HFF-Myc (cell line): ENCODE results near the gene ATP5F1B.

Experiments used
- DNase-seq: peaks from one replicate; pipeline ENCODE4 v3.0.0-alpha.2; 2011; ENCODE audit warnings: low read depth; ENCODE audit errors: extremely low read depth
- H3K4me3 ChIP-seq: replicated peaks from 2 replicates; pipeline ENCODE4 v1.5.1; 2011; ENCODE audit warnings: low read depth, mild to moderate bottlenecking, control low read depth, low read length
- TF ChIP-seq, protein P1 (sequence below): IDR thresholded peaks from 2 replicates; pipeline ENCODE4 v1.5.1; 2012; ENCODE audit warnings: mild to moderate bottlenecking, low read depth, low read length, control low read depth; ENCODE audit errors: missing control alignments

Gene ATP5F1B

DNA sequence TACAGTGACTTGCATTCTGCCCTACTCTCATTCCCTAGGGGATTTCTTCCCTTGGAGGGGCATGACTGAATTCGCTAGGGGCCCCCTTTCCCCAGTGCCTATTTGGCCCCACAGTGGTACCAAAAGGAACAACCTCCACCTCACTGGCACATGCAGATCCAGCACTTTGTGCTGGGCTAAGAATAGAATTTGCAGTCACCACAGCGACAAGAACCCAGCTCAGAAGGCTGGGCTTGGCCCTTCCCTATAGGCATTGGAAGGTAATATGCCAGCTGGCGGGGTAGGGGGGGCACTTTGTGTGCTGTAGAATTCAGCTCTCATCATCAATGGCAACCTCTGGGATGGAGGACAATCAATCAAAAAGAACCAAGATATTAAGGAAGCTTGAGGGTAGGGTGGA, 29.5 kb downstream of the ATP5F1B start:
- TF ChIP-seq, protein P1, sequence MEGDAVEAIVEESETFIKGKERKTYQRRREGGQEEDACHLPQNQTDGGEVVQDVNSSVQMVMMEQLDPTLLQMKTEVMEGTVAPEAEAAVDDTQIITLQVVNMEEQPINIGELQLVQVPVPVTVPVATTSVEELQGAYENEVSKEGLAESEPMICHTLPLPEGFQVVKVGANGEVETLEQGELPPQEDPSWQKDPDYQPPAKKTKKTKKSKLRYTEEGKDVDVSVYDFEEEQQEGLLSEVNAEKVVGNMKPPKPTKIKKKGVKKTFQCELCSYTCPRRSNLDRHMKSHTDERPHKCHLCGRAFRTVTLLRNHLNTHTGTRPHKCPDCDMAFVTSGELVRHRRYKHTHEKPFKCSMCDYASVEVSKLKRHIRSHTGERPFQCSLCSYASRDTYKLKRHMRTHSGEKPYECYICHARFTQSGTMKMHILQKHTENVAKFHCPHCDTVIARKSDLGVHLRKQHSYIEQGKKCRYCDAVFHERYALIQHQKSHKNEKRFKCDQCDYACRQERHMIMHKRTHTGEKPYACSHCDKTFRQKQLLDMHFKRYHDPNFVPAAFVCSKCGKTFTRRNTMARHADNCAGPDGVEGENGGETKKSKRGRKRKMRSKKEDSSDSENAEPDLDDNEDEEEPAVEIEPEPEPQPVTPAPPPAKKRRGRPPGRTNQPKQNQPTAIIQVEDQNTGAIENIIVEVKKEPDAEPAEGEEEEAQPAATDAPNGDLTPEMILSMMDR: no peak
- H3K4me3 ChIP-seq: no peak overlapping the region
- DNase-seq: no peak

DNA sequence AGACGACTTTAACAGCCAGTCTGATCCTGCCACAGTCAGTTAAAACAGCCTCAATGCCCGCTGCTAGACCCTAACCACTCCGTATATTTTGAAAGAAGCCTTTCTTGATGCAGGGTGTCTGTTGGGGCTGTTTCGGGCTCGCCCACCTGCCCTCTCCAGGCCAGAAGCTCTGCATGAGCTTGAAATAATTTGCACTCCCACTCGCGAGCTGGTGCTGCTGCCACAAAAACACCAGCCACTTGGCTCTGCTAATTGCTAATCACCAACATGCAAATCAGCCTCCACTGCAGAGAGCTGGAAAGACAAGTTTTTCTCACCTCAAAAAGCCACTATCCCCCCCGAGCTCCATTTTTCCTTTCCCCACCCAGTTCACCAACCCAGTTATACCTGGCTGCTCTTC, 31.2 kb downstream of the ATP5F1B start:
- TF ChIP-seq, protein P1: no peak
- DNase-seq: no peak

DNA sequence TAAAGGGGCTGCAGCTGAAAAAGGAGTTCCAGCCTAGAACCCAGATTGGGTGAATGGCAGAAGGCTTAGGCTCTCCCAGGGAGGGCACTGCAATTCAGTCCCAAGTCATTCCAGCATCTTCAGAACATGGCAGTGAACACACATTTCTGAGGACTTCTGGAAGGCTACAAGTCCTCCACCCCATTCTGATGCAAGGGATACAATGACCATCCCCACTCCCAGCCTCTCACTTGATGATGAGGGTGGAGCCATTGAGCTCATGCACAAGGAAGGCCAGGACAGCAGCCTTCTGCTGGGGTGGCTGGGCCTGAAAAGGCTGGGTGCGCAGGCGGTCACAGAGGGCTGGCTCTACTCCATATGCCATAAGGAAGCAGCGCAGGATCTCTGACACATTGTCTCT, 41.4 kb downstream of the ATP5F1B start:
- H3K4me3 ChIP-seq: no peak overlapping the region
- TF ChIP-seq, protein P1: no peak
- no peak for DNase-seq

More for the DNA sequence above, 31.2 kb downstream of the ATP5F1B start:
- no peak overlapping the region for H3K4me3 ChIP-seq

DNA sequence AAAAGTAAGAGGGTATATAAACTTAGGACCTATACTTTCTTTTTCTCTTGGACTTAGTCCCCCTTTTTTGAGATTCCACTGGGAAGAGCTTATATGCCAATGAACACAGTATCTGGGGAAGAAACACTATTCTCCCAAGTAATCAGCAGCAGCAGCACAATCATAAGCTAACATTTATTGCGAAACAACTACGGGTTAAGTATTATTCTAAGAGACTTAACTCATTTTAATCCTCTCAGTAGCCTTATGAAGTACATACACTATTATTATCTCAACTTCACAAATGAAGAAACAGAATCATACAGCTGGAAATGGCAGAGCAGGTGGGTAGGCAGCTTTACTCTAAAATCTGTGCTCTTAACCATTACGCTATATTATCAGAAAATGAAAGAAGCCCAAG, 43.5 kb downstream of the ATP5F1B start:
- TF ChIP-seq, protein P1: no peak
- DNase-seq: no peak
- no peak overlapping the region for H3K4me3 ChIP-seq

DNA sequence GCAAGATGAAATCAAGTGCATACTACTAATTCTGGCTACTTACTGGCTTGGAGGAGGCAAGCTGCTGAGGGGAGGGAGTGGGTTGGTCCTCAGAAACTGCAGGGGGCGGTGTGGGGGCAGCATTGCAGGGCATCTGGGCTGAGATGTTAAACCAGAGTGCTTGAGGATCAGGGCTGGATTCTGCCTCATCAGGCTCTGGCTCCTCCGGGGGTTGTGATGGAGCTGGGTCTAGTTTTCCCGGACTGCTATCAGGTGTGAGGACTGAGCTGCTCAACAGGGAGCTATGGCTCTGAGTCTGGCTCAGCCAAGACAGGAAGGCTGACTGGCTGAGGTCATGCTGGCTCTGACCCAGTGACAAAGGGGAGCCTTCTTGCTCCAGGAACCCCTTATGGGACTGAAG, 44.3 kb downstream of the ATP5F1B start:
- DNase-seq: no peak
- no peak overlapping the region for H3K4me3 ChIP-seq
- TF ChIP-seq, protein P1: peak; percentile 38

DNA sequence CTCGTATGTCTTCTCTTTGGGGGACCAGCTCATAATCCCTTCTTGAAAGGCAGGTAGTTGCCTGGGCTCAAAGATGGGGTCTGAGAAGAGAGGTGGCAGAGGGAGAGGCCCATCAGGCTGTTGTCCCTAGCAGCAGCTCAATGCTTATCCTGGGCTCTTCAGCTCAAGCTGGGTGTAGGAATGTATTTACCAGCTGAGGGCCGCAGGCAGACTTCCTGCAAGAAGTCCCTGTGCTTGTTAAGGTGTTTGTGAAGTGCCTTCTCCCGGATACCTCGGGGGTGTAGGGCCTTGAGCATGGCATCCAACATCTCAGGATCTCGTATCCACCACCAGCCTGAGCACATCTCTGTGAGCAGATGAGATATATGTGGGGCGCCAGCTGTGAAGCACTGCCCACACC, 45.0 kb downstream of the ATP5F1B start:
- no peak overlapping the region for H3K4me3 ChIP-seq
- TF ChIP-seq, protein P1: no peak
- no peak for DNase-seq

DNA sequence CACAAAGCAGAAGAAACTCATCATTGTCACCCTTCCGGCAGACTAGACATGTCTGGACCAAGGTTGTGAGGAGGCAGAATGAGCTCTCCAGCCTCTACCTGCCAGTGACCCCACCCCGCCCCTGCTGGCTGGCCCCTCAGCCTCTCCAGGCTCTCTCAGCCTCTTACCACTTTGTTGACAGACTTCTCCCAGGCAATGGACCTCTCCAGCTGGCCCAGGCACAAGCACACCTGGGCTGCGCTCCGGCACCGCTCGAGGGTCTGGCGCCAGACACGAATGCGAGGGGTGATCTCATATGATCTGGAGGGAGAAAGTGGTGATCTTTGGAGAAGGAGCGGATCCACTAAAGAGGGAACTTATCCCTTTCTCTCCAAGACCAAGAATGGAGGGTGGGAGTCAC, 46.0 kb downstream of the ATP5F1B start:
- DNase-seq: no peak
- H3K4me3 ChIP-seq: no peak overlapping the region
- TF ChIP-seq, protein P1: no peak
